HG03108 (cell line): Measurements from ENCODE around the gene SGMS2.

Source experiments
- ATAC-seq: cut with Tn5 transposase; IDR thresholded peaks from one replicate; pipeline ENCODE4 v1.9.1; 2021; ENCODE audit warnings: moderate library complexity; ENCODE audit not compliant: unreplicated experiment

SGMS2 gene

DNA sequence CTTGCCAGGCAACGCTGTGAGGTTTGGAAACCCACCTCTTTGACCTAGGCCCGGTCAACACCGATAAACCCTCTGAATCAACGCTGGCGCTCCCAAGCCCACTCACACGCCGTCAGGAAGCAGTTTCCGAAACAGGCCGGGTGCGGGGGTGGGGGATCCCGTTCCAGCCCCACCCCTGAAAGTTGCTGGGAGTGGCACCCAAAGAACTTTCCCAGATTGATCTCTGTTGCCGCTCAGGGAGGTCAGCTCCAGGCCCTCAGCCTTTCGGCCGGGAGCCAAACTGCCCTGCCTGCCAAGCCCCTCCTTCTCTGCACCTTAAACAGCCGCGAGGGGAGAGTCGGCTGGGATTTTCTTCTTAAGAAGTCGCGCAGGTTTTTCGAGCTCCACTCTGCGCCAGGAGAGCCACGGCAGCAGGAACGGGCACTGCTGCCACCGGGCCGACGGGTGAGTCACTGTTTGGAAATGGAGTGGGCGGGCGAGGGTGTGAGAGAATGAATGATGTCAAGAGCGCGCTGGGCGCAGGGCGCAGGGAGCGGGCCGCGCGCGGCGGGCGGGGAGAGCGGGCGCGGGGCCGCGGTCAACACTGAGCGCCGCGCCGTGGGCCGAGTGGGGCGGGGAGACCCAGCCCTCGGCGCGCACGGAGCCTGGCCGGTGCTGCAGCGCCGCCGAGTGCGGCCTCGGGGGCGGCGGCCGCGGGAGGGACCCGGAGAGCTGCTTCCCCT is at the start of gene SGMS2:
Gene SGMS2, plus strand, starts transcription at position 583 of the 722 bp plus-strand sequence. CDS start 70,622 bp downstream, outside the sequence.
- peak; percentile 61 for ATAC-seq

- ATAC-seq, result no peak
These were observed 46.8 kb upstream of the SGMS2 start for GRCh38 chr4:107777890-107778289.

DNA sequence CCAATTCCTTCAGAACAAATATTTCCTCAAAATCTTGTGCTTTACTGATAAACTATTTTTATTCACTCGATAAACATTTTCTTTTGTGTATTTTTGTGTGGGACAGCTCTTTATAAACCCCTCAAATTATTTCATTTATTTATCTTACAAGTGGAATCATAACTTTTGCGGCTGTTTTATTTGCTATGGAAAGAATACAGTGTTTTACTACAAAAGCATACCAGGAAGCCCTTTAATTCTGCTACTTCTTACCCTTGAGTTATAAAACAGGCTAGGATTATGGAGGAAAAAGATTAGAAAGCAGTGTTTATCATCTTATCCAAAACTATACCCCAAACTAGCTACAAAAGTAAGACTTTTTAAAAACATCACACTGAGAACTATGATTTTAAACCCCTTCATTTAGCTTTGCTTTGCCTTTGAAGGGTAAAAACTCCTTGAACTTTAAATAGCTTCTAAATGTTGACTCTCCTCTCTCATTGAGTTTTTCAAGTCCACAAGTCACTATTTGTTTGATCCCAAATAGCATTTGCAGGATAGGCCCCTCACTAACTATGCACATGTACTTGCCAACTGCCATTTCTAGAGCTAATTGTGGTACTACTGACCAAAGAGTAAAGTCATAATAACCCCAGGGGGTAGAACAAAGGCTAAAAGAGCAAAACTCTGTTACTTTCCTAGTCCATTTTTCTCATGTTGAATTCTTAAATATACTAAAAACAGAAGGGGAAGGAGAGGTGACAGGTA is 45.8 kb upstream of the SGMS2 start:
- ATAC-seq, result no peak

GRCh38 chr4:107780665-107781064 is 44.1 kb upstream of the SGMS2 start:
- no peak for ATAC-seq

- ATAC-seq, result no peak
These were observed 32.8 kb upstream of the SGMS2 start for GRCh38 chr4:107791902-107792301.

GRCh38 chr4:107792711-107793110 is 32.0 kb upstream of the SGMS2 start:
- no peak for ATAC-seq

DNA sequence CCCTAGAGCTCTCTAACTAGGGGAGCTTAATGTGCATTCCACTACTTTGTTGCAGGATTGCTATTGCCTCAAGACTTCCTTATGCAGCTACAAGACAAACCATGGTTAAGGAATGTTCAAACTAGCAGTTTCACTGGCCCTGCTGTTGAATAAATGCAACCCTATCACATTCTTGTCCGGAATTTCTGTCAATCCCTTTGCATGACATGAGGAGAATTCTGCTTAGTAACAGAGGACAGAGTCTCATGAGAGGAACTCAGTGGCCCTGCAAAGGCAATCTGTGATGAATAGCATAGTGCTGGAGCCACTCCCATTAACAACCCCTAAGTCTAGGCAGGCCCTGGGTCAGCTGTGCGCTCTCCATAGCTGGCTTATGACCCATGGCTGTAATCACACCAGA is 30.7 kb upstream of the SGMS2 start:
- ATAC-seq, result no peak

GRCh38 chr4:107799669-107800450 is 24.9 kb upstream of the SGMS2 start:
- no peak for ATAC-seq

DNA sequence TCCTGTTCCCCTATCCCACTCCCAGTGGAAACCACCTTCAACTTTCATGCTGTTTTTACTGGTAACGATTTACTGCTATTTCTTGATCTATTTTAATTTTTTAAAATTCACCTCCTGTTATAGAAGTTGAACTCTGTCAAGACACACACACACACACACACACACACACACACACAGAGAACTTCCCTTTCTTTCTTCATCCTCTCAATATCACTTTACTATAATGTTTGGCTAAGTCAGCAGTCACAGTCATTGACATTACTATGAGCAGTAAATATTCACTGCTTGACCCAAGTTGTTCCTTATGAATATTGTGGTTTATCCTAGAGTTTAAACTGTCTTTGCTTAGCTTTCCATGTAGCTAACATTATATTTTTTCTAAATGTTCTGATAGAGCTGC is 24.0 kb upstream of the SGMS2 start:
- ATAC-seq, result no peak

GRCh38 chr4:107801766-107802211 is 22.9 kb upstream of the SGMS2 start:
- no peak for ATAC-seq

- no peak for ATAC-seq
These were observed 19.8 kb upstream of the SGMS2 start for GRCh38 chr4:107804956-107805355.

DNA sequence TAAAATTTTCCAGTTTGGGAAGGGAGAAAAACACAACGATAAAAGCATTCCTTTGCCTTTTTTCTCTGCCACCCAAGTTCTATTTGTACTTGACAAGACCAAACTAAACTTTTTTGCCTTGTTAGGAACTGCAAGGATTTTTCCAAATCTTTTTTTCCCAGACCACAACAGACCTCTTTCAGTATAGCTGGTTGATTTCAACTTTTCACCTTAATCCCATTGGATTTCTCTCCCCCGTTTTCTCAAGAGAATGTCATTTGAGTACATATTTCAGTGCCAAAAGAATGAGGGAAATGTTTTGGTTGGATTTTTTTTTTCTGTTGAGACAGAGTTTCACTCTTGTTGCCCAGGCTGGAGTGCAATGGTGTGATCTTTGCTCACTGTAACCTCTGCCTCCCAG is 18.5 kb upstream of the SGMS2 start:
- ATAC-seq, result no peak

- ATAC-seq, result no peak
These were observed 16.2 kb upstream of the SGMS2 start for GRCh38 chr4:107808572-107808971.

GRCh38 chr4:107809210-107809609 is 15.5 kb upstream of the SGMS2 start:
- ATAC-seq, result no peak

GRCh38 chr4:107814758-107815157 is 10.0 kb upstream of the SGMS2 start:
- ATAC-seq, result no peak

DNA sequence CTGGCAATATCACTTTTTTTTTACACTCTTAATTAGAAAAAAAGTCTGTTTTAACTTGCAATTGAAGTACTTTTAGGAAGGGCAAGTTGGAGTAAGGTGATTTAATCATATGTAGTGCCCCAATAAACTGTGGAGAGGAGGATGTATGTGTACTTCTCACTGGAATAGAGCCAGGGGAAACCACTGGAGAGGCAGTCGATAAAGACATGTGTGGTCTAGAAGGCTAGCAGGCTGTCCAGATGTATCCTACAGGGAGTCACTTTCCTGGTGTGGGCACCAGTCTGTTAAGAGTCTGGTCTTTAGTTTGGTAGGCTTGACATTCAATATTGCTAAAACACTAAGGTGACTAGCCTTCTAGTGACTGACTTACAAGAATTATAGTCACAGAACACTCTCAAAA is 9.6 kb upstream of the SGMS2 start:
- no peak for ATAC-seq

DNA sequence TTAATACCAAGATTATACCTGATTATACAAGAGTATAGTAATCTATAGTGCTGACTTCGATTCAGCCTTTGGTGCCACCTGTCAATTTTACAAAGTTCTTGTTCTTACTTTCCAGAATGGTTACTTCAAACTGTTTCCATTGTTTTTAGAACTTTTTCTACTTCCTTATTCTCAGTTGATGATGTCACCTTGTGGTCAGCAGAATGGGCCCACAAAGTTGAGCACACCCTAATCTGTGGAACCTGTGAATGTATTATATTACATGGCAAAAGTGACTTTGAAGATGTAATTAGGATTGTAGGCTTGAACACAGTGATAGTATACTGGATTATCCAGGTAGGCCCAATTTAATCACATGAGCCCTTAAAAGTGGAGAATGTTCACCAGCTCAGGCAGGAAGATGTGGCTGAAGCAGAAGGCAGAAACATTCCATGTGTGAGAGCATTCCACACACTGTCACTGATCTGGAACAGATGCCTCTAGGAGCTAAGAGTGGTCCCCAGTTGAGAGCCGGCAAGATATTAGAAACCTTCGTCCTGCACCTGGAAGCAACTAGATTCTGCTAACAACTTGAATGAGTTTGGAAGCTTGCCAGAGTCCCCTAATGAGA is 6.3 kb upstream of the SGMS2 start:
- no peak for ATAC-seq

GRCh38 chr4:107823870-107824349 is 822 bp upstream of the SGMS2 start:
- ATAC-seq, result no peak

DNA sequence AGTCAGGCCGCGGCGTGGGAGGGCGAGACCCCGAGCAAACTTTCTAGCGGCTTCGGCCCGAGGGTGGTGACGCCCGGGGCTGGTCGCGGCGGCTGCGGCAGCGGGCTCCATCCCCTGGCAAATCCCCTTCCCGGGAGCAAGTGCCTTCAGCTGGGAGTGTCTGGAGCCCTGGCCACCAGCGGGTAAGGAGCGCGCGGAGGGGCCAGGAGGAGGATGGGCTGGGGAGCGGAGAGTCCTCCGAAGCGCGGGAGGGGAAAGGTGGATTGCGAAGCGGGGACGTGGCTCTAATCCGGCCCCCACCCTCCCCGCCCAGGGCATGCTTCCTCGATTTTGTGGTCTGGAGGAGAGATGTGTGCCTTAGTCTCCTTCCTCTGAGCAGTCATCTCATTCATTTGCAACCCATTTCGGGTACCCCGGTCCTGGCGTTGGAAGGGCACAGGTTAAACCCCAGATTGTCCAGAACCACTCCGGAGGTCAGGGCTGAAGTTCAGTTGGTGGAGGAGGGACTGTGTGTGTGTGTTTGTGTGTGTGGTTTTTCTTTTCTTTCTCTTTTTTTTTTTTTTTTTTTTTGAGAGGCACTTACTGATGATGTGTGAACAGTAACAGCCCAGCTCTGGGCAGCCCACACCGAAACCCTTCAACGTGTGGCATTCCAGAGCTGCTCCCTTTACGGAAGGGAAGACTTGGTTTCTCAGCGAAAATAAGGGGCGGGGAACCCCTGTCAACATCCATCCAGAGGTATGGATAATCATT is 516 bp downstream of the SGMS2 start:
- ATAC-seq, result peak; percentile 35

DNA sequence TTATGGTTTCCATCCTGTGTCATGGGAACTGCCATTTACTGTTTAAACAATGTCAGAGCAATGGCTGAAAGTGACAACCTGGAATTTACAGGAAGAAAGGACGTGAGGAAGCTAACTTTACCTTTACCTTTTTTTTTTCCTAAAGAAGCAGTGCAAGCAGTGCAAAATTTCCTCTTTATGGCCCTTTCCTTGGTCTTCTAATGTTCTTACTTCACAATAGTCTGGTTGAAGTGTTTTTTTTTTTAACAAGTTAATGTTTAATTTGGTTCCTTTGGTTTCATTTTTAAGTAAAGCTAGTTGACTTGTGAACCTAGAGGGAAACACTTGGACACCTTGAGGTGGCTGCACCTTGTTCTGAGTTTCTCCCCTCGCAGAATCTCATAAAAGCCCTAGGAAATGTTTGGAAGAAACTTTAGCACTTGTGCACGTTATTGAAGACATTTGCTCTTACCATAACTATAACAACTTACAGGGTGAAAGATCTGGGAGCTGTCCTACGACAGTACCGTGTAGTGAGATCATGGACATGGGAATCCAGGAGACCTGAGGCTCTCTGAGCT is 1.8 kb downstream of the SGMS2 start:
- ATAC-seq, result no peak
